ENCODE data around the gene SBK1.

SBK1 gene

GRCh38 chr16:28290859-28291254 is 1.5 kb upstream of the SBK1 start:
- TF ChIP-seq EZH2 (optimal IDR thresholded peaks at IDR 0.05; ENCODE audit: low read depth, low read length) = no peak
- no peak for TF ChIP-seq EZH2phosphoT487 (IDR thresholded peaks at IDR 0.05; ENCODE audit: low read length)
- TF ChIP-seq, protein P1, sequence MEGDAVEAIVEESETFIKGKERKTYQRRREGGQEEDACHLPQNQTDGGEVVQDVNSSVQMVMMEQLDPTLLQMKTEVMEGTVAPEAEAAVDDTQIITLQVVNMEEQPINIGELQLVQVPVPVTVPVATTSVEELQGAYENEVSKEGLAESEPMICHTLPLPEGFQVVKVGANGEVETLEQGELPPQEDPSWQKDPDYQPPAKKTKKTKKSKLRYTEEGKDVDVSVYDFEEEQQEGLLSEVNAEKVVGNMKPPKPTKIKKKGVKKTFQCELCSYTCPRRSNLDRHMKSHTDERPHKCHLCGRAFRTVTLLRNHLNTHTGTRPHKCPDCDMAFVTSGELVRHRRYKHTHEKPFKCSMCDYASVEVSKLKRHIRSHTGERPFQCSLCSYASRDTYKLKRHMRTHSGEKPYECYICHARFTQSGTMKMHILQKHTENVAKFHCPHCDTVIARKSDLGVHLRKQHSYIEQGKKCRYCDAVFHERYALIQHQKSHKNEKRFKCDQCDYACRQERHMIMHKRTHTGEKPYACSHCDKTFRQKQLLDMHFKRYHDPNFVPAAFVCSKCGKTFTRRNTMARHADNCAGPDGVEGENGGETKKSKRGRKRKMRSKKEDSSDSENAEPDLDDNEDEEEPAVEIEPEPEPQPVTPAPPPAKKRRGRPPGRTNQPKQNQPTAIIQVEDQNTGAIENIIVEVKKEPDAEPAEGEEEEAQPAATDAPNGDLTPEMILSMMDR (IDR thresholded peaks at IDR 0.05; ENCODE audit: low read length) = no peak
- Histone ChIP-seq H3K9ac (ENCODE audit: low read length) (no peak overlapping the region), H3K9me2 (replicated peaks; ENCODE audit: insufficient read depth, low read length) (no peaks in the 10 kb centered on the region), H4K20me1 (ENCODE audit: insufficient read depth, low read length) (no peaks in the 10 kb centered on the region), H3K27me3 (replicated peaks; ENCODE audit: insufficient read depth, low read length) (peaks cover 32% of the 10 kb centered on the region), H3F3A (ENCODE audit: insufficient read depth, low read length) (no peaks in the 10 kb centered on the region), H3K36me3 (replicated peaks; ENCODE audit: insufficient read depth, low read length) (no peaks in the 10 kb centered on the region), H2AFZ (ENCODE audit: low read length) (no peak overlapping the region), H3K9me3 (replicated peaks; ENCODE audit: insufficient read depth, low read length) (no peaks in the 10 kb centered on the region), H3K79me2 (ENCODE audit: low read length) (no peaks in the 10 kb centered on the region), H3K4me2 (ENCODE audit: low read depth, low read length) (no peak overlapping the region), H3K4me1 (ENCODE audit: low read length) (no peaks in the 10 kb centered on the region), H3K27ac (ENCODE audit: low read length) (no peak overlapping the region), H3K4me3 (ENCODE audit: low read length) (no peak overlapping the region)
- DNase-seq = no peak

- no peak overlapping the region for H3K27ac ChIP-seq (ENCODE audit: low read length)
- H3K4me1 ChIP-seq (ENCODE audit: low read length) = no peaks in the 10 kb centered on the region
- H3F3A ChIP-seq (ENCODE audit: insufficient read depth, low read length) = no peaks in the 10 kb centered on the region
- H3K4me3 ChIP-seq (ENCODE audit: low read length) = peak overlapping the region; percentile 53
- H2AFZ ChIP-seq (ENCODE audit: low read length) = peak overlapping the region; percentile 72
- H4K20me1 ChIP-seq (ENCODE audit: insufficient read depth, low read length) = no peaks in the 10 kb centered on the region
- H3K79me2 ChIP-seq (ENCODE audit: low read length) = no peaks in the 10 kb centered on the region
- no peak for DNase-seq
- TF ChIP-seq EZH2phosphoT487 (IDR thresholded peaks at IDR 0.05; ENCODE audit: low read length) (no peak), EZH2 (optimal IDR thresholded peaks at IDR 0.05; ENCODE audit: low read depth, low read length) (no peak)
- TF ChIP-seq, protein P1 (IDR thresholded peaks at IDR 0.05; ENCODE audit: low read length) = no peak
- H3K9me3 ChIP-seq (replicated peaks; ENCODE audit: insufficient read depth, low read length) = no peaks in the 10 kb centered on the region
- H3K36me3 ChIP-seq (replicated peaks; ENCODE audit: insufficient read depth, low read length) = no peaks in the 10 kb centered on the region
- peaks cover 32% of the 10 kb centered on the region for H3K27me3 ChIP-seq (replicated peaks; ENCODE audit: insufficient read depth, low read length)
- peak overlapping the region; percentile 95 for H3K4me2 ChIP-seq (ENCODE audit: low read depth, low read length)
- no peaks in the 10 kb centered on the region for H3K9me2 ChIP-seq (replicated peaks; ENCODE audit: insufficient read depth, low read length)
- H3K9ac ChIP-seq (ENCODE audit: low read length) = peak overlapping the region; percentile 37; the same call in 1 of the 2 replicates
Observed at GRCh38 chr16:28292731-28293600, 641 bp downstream of the SBK1 start.

DNA sequence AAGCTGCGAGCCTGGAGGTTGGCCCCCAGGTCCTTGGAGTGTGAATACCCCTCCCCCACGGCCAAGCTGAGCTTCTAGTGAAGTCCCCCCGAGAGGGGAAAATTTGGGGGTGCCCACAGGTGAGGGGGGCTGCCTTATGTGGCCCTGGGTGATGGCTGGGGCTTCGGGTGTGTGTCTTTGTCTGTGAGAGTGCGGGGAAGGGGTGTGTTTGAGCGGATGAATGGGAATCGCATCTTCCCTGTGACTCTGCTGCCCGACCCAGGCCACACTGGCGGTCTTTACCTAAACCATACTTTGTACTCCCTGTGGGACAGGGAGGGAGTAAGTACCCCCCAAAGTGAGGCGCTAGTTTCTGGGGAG is 1.3 kb downstream of the SBK1 start:
- TF ChIP-seq EZH2phosphoT487 (IDR thresholded peaks at IDR 0.05; ENCODE audit: low read length) (no peak), EZH2 (optimal IDR thresholded peaks at IDR 0.05; ENCODE audit: low read depth, low read length) (no peak)
- TF ChIP-seq, protein P1 (IDR thresholded peaks at IDR 0.05; ENCODE audit: low read length) = no peak
- no peaks in the 10 kb centered on the region for H3K36me3 ChIP-seq (replicated peaks; ENCODE audit: insufficient read depth, low read length)
- H3K4me3 ChIP-seq (ENCODE audit: low read length) = no peak overlapping the region
- no peaks in the 10 kb centered on the region for H3K9me3 ChIP-seq (replicated peaks; ENCODE audit: insufficient read depth, low read length)
- no peak overlapping the region for H3K4me2 ChIP-seq (ENCODE audit: low read depth, low read length)
- no peak overlapping the region for H3K27ac ChIP-seq (ENCODE audit: low read length)
- no peaks in the 10 kb centered on the region for H3K79me2 ChIP-seq (ENCODE audit: low read length)
- H2AFZ ChIP-seq (ENCODE audit: low read length) = no peak overlapping the region
- no peaks in the 10 kb centered on the region for H3K4me1 ChIP-seq (ENCODE audit: low read length)
- H4K20me1 ChIP-seq (ENCODE audit: insufficient read depth, low read length) = no peaks in the 10 kb centered on the region
- no peaks in the 10 kb centered on the region for H3K9me2 ChIP-seq (replicated peaks; ENCODE audit: insufficient read depth, low read length)
- H3F3A ChIP-seq (ENCODE audit: insufficient read depth, low read length) = no peaks in the 10 kb centered on the region
- no peak overlapping the region for H3K9ac ChIP-seq (ENCODE audit: low read length)
- peaks cover 32% of the 10 kb centered on the region for H3K27me3 ChIP-seq (replicated peaks; ENCODE audit: insufficient read depth, low read length)
- no peak for DNase-seq

All from MM.1S (cell line).